ENCODE results near the gene ITGB7. TPM values are rescaled to one million over a fixed set of nuclear protein-coding genes. Genes with fewer than 3 reads are reported as not detected.

Gene ITGB7
- total and polyA plus RNA-seq, 11 donors = 0.12 to 11.6 (median 1.1) TPM

- ATAC-seq (no peak), DNase-seq (no peak)
- WGBS, 4 donors = 53 to 77% (median 64%) methylated on average over 4 of the region's 4 CpGs
- Histone ChIP-seq H3K27me3 (no peaks in the 10 kb centered on the region), H3K4me3 (no peak overlapping the region), H3K9me3 (no peaks in the 10 kb centered on the region), H3K27ac (no peak overlapping the region), H3K36me3 (peaks cover 0 to 56% (median 45%) of the 10 kb centered on the region in 9 donors), H3K4me1 (peaks cover 15 to 74% (median 42%) of the 10 kb centered on the region in 12 donors)
- intact Hi-C loops (cut with DNase I) = loop anchor here in 4 of 10 donors (5.0 to 10.0 kb wide), 4 partner anchors 41 to 294 kb away; partner anchors contain the start of genes ESPL1 (in 3 of the 4), TARBP2 (in 2 of the 4) and NPFF (in 1 of the 4)
- no peak for TF ChIP-seq POLR2A (IDR thresholded peaks at IDR 0.05)
- no peak for TF ChIP-seq CTCF (IDR thresholded peaks at IDR 0.05)
Observed at GRCh38 chr12:53210843-53211242, 3.8 kb upstream of the ITGB7 start.

GRCh38 chr12:53208877-53209463, 1.9 kb upstream of the ITGB7 start:
- TF ChIP-seq POLR2A (IDR thresholded peaks at IDR 0.05) (no peak), CTCF (IDR thresholded peaks at IDR 0.05) (no peak)
- Histone ChIP-seq H3K4me1 (peaks cover 6 to 74% (median 23%) of the 10 kb centered on the region in 12 donors), H3K9me3 (no peaks in the 10 kb centered on the region), H3K4me3 (peak overlapping the region in 2 of 12 donors; percentile 17 to 53), H3K27me3 (no peaks in the 10 kb centered on the region), H3K27ac (peak overlapping the region in 3 of 12 donors; percentile 24 to 85 (median 29)), H3K36me3 (peaks cover 0 to 43% (median 40%) of the 10 kb centered on the region in 9 donors)
- intact Hi-C loops (cut with DNase I) = no loop called here
- ATAC-seq = peak in 2 of 4 donors; percentile 17 to 27
- WGBS, 4 donors = 67 to 76% (median 72%) methylated on average over 7 of the region's 7 CpGs
- no peak for DNase-seq

GRCh38 chr12:53208435-53208834, 1.4 kb upstream of the ITGB7 start:
- Histone ChIP-seq H3K27me3 (no peaks in the 10 kb centered on the region), H3K36me3 (peaks cover 0 to 38% (median 34%) of the 10 kb centered on the region in 9 donors), H3K4me1 (peaks cover 1 to 74% (median 18%) of the 10 kb centered on the region in 12 donors), H3K4me3 (peak overlapping the region in 1 of 12 donors; percentile 53), H3K9me3 (no peaks in the 10 kb centered on the region), H3K27ac (peak overlapping the region in 5 of 12 donors; percentile 18 to 85 (median 29))
- WGBS, 4 donors = 47 to 56% (median 53%) methylated on average over 2 of the region's 2 CpGs
- TF ChIP-seq CTCF (IDR thresholded peaks at IDR 0.05) = no peak
- TF ChIP-seq POLR2A (IDR thresholded peaks at IDR 0.05) = no peak
- DNase-seq = no peak
- intact Hi-C loops (cut with DNase I) = no loop called here
- peak in 3 of 4 donors; percentile 30 to 49 (median 34) for ATAC-seq

- ATAC-seq = no peak
- peak overlapping the region in 1 of 12 donors; percentile 76 for H3K27ac ChIP-seq
- intact Hi-C loops (cut with DNase I) = no loop called here
- H3K4me1 ChIP-seq = peaks cover 0 to 78% (median 10%) of the 10 kb centered on the region in 12 donors
- no peaks in the 10 kb centered on the region for H3K27me3 ChIP-seq
- WGBS, 4 donors = 80 to 89% (median 81%) methylated on average over 7 of the region's 7 CpGs
- TF ChIP-seq POLR2A (IDR thresholded peaks at IDR 0.05) (no peak), CTCF (IDR thresholded peaks at IDR 0.05) (no peak)
- DNase-seq = no peak
- peaks cover 0 to 13% (median 11%) of the 10 kb centered on the region in 9 donors for H3K36me3 ChIP-seq
- no peaks in the 10 kb centered on the region for H3K9me3 ChIP-seq
- H3K4me3 ChIP-seq = peak overlapping the region in 1 of 12 donors; percentile 56
Observed at GRCh38 chr12:53205747-53206419, 1.2 kb downstream of the ITGB7 start.
